HG03064 (cell line): Measurements from ENCODE around the gene C1QTNF4.
A peak's percentile ranks its signal among the peaks of the same experiment; 100 is the strongest.

Experiments
- ATAC-seq: cut with Tn5 transposase; IDR thresholded peaks from one replicate; pipeline ENCODE4 v1.9.1; 2021; ENCODE audit warnings: low read depth; ENCODE audit not compliant: unreplicated experiment

C1QTNF4 gene

GRCh38 chr11:47595029-47595428 lies 818 bp upstream of the C1QTNF4 start:
- ATAC-seq: no peak

GRCh38 chr11:47593492-47593933 lies 698 bp downstream of the C1QTNF4 start:
- ATAC-seq: no peak

- ATAC-seq: no peak
Observed at GRCh38 chr11:47592970-47593369, 1.2 kb downstream of the C1QTNF4 start.

- no peak for ATAC-seq
Observed at GRCh38 chr11:47592251-47592650, 2.0 kb downstream of the C1QTNF4 start.

- no peak for ATAC-seq
Observed at GRCh38 chr11:47591764-47592163, 2.4 kb downstream of the C1QTNF4 start.

- no peak for ATAC-seq
Observed at GRCh38 chr11:47589977-47590861, 4.0 kb downstream of the C1QTNF4 start.

- ATAC-seq: no peak
Observed at GRCh38 chr11:47589584-47589976, 4.6 kb downstream of the C1QTNF4 start.

GRCh38 chr11:47589118-47589517 lies 5.1 kb downstream of the C1QTNF4 start:
- ATAC-seq: no peak

- no peak for ATAC-seq
Observed at GRCh38 chr11:47587723-47588326, 6.4 kb downstream of the C1QTNF4 start.

- no peak for ATAC-seq
Observed at GRCh38 chr11:47587039-47587716, 7.0 kb downstream of the C1QTNF4 start.

GRCh38 chr11:47586098-47586855 lies 7.9 kb downstream of the C1QTNF4 start, which contains the start of gene FAM180B:
FAM180B (plus strand) TSS chr11:47586678; CDS start chr11:47586769, 91 bp downstream.
- ATAC-seq: no peak

- no peak for ATAC-seq
Observed at GRCh38 chr11:47583844-47584243, 10.4 kb downstream of the C1QTNF4 start.

GRCh38 chr11:47578524-47579494 lies 15.4 kb downstream of the C1QTNF4 start, which contains the start of the genes KBTBD4 and NDUFS3:
KBTBD4 (minus strand) TSS chr11:47578970; CDS start chr11:47578951, 19 bp downstream.
NDUFS3 (plus strand) TSS chr11:47579074; CDS start chr11:47579092, 18 bp downstream.
- ATAC-seq: peak; percentile 90

- ATAC-seq: no peak
Observed at GRCh38 chr11:47577460-47578041, 16.7 kb downstream of the C1QTNF4 start.

- no peak for ATAC-seq
Observed at GRCh38 chr11:47573321-47573720, 20.9 kb downstream of the C1QTNF4 start.

GRCh38 chr11:47572715-47573255 lies 21.4 kb downstream of the C1QTNF4 start:
- no peak for ATAC-seq

- no peak for ATAC-seq
Observed at GRCh38 chr11:47571895-47572294, 22.3 kb downstream of the C1QTNF4 start.

GRCh38 chr11:47571357-47571729 lies 22.9 kb downstream of the C1QTNF4 start:
- ATAC-seq: no peak
